HCT116 (cell line): ENCODE measurements around the gene CXorf65. TPM values are rescaled to one million over a fixed set of nuclear protein-coding genes. Genes with fewer than 3 reads are reported as not detected.
A peak's percentile ranks its signal among the peaks of the same experiment; 100 is the strongest.

Experiments used
- ATAC-seq: fragments of 200-7000 bp; cut with Tn5 transposase; 2 replicates; pipeline ENCODE4 v1.9.1; 2020; ENCODE audit warnings: mild to moderate bottlenecking, moderate library complexity
- BruUV-seq: library from RNA; stranded (reverse); fragments of 400-500 nt; replicated peaks from 2 replicates; lab custom pipeline; 2021; lab: Mats Ljungman, UMichigan
- CTCF ChIA-PET: fragments of 300-600 bp; sonication (Branson Sonifier 250); formaldehyde crosslinking; loops from one replicate; lab custom pipeline; 2021; ENCODE audit warnings: antibody characterized with exemption; lab: Charles Lee
- POLR2A ChIA-PET: fragments of 300-600, 350-600 bp; sonication (Branson Sonifier 250); formaldehyde crosslinking; loops from one replicate; lab custom pipeline; 2021; ENCODE audit warnings: antibody characterized with exemption; lab: Charles Lee
- RAD21 ChIA-PET, 2 experiments: fragments of 300-600 bp; sonication (Branson Sonifier 250); formaldehyde crosslinking; loops; one replicate each; lab custom pipeline; 2023; ENCODE audit warnings: low total read pairs in 2 of 2; ENCODE audit not compliant: uncharacterized antibody in 2 of 2, unreplicated experiment in 2 of 2, low non-redundant PET in 1 of 2; lab: Charles Lee
- DNase-seq: peaks from one replicate; pipeline ENCODE4 v3.0.0-alpha.2; 2010; ENCODE audit warnings: low read depth, low spot score
- H2AFZ ChIP-seq: fragments of 200-600 bp; shearing (Covaris generic), sonication (generic); 2 replicates; pipeline ENCODE4 v1.6.1; 2017; ENCODE audit warnings: low read depth, mixed run types, mixed read lengths, antibody characterized with exemption, low read length; ENCODE audit not compliant: poor library complexity, severe bottlenecking
- H3K27ac ChIP-seq: 2 replicates; pipeline ENCODE4 v1.5.1; 2012; ENCODE audit warnings: low read depth, low read length
- H3K27me3 ChIP-seq: fragments of 200-600 bp; sonication (generic); 2 replicates; pipeline ENCODE4 v1.6.1; 2016; ENCODE audit warnings: mixed run types, low read length, mixed read lengths; ENCODE audit not compliant: insufficient read depth
- H3K36me3 ChIP-seq, 2 experiments: fragments of 200-500 bp in 1 of 2; fragments of 200-600 bp in 1 of 2; sonication (Bioruptor generic) in 1 of 2; sonication (generic) in 1 of 2; 2 replicates each; pipeline versions ENCODE4 v1.5.1 to v1.6.1; 2014 to 2016; ENCODE audit warnings: low read length in 2 of 2, inconsistent platforms in 1 of 2, mixed read lengths in 1 of 2, mixed run types in 1 of 2; ENCODE audit not compliant: insufficient read depth in 2 of 2, control insufficient read depth in 1 of 2
- H3K4me1 ChIP-seq, 2 experiments: fragments of 200-600 bp in 1 of 2; sonication (generic) in 1 of 2; 2 replicates each; pipeline versions ENCODE4 v1.5.1 to v1.6.1; 2012 to 2017; ENCODE audit warnings: low read length in 2 of 2, inconsistent platforms in 1 of 2, mild to moderate bottlenecking in 1 of 2, mixed read lengths in 1 of 2, mixed run types in 1 of 2, moderate library complexity in 1 of 2; ENCODE audit not compliant: insufficient read depth in 2 of 2, control insufficient read depth in 1 of 2
- H3K4me2 ChIP-seq: fragments of 200-600 bp; sonication (generic); 2 replicates; pipeline ENCODE4 v1.6.1; 2017; ENCODE audit warnings: mixed run types, low read length, mixed read lengths
- H3K4me3 ChIP-seq, 2 experiments: fragments of 200-600 bp in 1 of 2; sonication (generic) in 1 of 2; replicated peaks in 1 of 2; 2 replicates each; pipeline ENCODE4 v1.5.1; 2011 to 2016; ENCODE audit warnings: low read length in 2 of 2, control low read depth in 1 of 2, low read depth in 1 of 2, mild to moderate bottlenecking in 1 of 2, mixed read lengths in 1 of 2, mixed run types in 1 of 2
- H3K79me2 ChIP-seq: fragments of 200-600 bp; sonication (generic); 2 replicates; pipeline ENCODE4 v1.6.1; 2017; ENCODE audit warnings: mild to moderate bottlenecking, mixed run types, low read length, moderate library complexity, mixed read lengths; ENCODE audit not compliant: insufficient read depth
- H3K9ac ChIP-seq: fragments of 200-600 bp; sonication (generic); 2 replicates; pipeline ENCODE4 v1.6.1; 2016; ENCODE audit warnings: low read length, mixed read lengths
- H3K9me2 ChIP-seq: fragments of 200-600 bp; sonication (generic), shearing (Covaris generic); 2 replicates; pipeline ENCODE4 v1.6.1; 2017; ENCODE audit warnings: mixed run types, mild to moderate bottlenecking, moderate library complexity; ENCODE audit not compliant: insufficient read depth
- H3K9me3 ChIP-seq, 2 experiments: fragments of 200-500 bp in 1 of 2; fragments of 200-600 bp in 1 of 2; sonication (Bioruptor generic) in 1 of 2; sonication (generic) in 1 of 2; 2 replicates each; pipeline ENCODE4 v1.6.1; 2014 to 2017; ENCODE audit warnings: low read length in 2 of 2, mixed read lengths in 2 of 2, inconsistent platforms in 1 of 2, low read depth in 1 of 2, mild to moderate bottlenecking in 1 of 2, mixed run types in 1 of 2, moderate library complexity in 1 of 2; ENCODE audit not compliant: control insufficient read depth in 1 of 2, insufficient read depth in 1 of 2
- H4K20me1 ChIP-seq: fragments of 200-600 bp; sonication (generic), shearing (Covaris generic); 2 replicates; pipeline ENCODE4 v1.6.1; 2017; ENCODE audit warnings: mixed run types, mild to moderate bottlenecking, moderate library complexity; ENCODE audit not compliant: insufficient read depth
- EZH2 ChIP-seq: fragments of 200-600 bp; sonication (generic); IDR thresholded peaks from 2 replicates; pipeline ENCODE4 v1.6.1; 2017; ENCODE audit warnings: antibody characterized with exemption, mixed run types
- JUND ChIP-seq: IDR thresholded peaks from 2 replicates; pipeline ENCODE4 v1.6.1; 2012
- MAX ChIP-seq: IDR thresholded peaks from 2 replicates; pipeline ENCODE4 v1.6.1; 2012
- POLR2A ChIP-seq: IDR thresholded peaks from 2 replicates; pipeline ENCODE4 v1.7.0; 2011; ENCODE audit warnings: borderline replicate concordance; ENCODE audit not compliant: insufficient read depth, insufficient read length; ENCODE audit errors: extremely low read depth
- POLR2AphosphoS5 ChIP-seq: IDR thresholded peaks from 2 replicates; pipeline ENCODE4 v1.6.1; 2011; ENCODE audit warnings: mild to moderate bottlenecking, low read depth, low read length, moderate library complexity
- RAD21 ChIP-seq: IDR thresholded peaks from 2 replicates; pipeline ENCODE4 v1.6.1; 2012; ENCODE audit warnings: low read depth, mild to moderate bottlenecking
- REST ChIP-seq: IDR thresholded peaks from 2 replicates; pipeline ENCODE4 v1.6.1; 2012; ENCODE audit warnings: low read depth
- YY1 ChIP-seq: IDR thresholded peaks from 2 replicates; pipeline ENCODE4 v1.6.1; 2011; ENCODE audit warnings: low read length, low read depth, moderate library complexity, mild to moderate bottlenecking; ENCODE audit not compliant: insufficient replicate concordance; ENCODE audit errors: extremely low read depth
- ZFX ChIP-seq: fragments of 450-650 bp; IDR thresholded peaks from 2 replicates; pipeline ENCODE4 v1.6.1; 2017
- ZNF274 ChIP-seq: fragments of 200-500 bp; sonication (Bioruptor generic); IDR thresholded peaks from 2 replicates; pipeline ENCODE4 v1.6.1; 2014; ENCODE audit warnings: mild to moderate bottlenecking, low read depth, low read length, inconsistent platforms
- intact Hi-C: fragments of 100-400 bp; cut with micrococcal nuclease; formaldehyde crosslinking; loops from 2 replicates; pipeline ENCODE4 v1.10.0; 2022
- total RNA-seq: library from RNA; stranded (reverse); gene quantifications from one replicate; pipeline ENCODE4 v1.2.1, GENCODE V29; 2021; ENCODE audit not compliant: unreplicated experiment

CXorf65 gene
- total RNA-seq, 1 experiment from 2014 or later = not detected

- TF ChIP-seq RAD21 = no peak
- Histone ChIP-seq H3K4me1 (peaks cover 0 to 14% of the 10 kb centered on the region in 2 experiments; a peak in 2 of 4 replicates), H3K9ac (peak overlapping the region; percentile 62), H3K36me3 (no peaks in the 10 kb centered on the region), H3K4me2 (peak overlapping the region; percentile 88), H3K79me2 (no peaks in the 10 kb centered on the region), H4K20me1 (no peaks in the 10 kb centered on the region), H3K27me3 (no peaks in the 10 kb centered on the region), H3K4me3 (peak overlapping the region; percentile 54 to 64), H2AFZ (no peak overlapping the region), H3K9me2 (no peaks in the 10 kb centered on the region), H3K9me3 (no peaks in the 10 kb centered on the region), H3K27ac (no peak overlapping the region)
- TSS peak; percentile 85 for BruUV-seq
- intact Hi-C loops = loop anchor here (5.0 kb wide), 1 partner anchor 81 kb away; no protein-coding TSS in a partner anchor
- ATAC-seq = peak; percentile 63
- CTCF ChIA-PET = no interaction called here
- POLR2A ChIA-PET = no interaction called here
- DNase-seq = peak; percentile 21
- RAD21 ChIA-PET = no interaction called here
Measured at GRCh38 chrX:71095981-71096759, 10.4 kb downstream of the CXorf65 start.

GRCh38 chrX:71095555-71095980 is 11.0 kb downstream of the CXorf65 start, which contains the start of gene FOXO4:
TSS of gene FOXO4 (plus strand) at chrX:71095851. CDS start at chrX:71096529, 678 bp downstream.
- Histone ChIP-seq H3K4me2 (peak within 1 kb of the TSS; percentile 88), H3K36me3 (no peaks in the 10 kb centered on the region), H3K9me3 (no peaks in the 10 kb centered on the region), H3K27ac (no peak within 1 kb of the TSS), H2AFZ (no peak within 1 kb of the TSS), H3K4me3 (peak within 1 kb of the TSS; percentile 54 to 64), H3K9ac (peak within 1 kb of the TSS; percentile 62), H4K20me1 (no peaks in the 10 kb centered on the region), H3K9me2 (no peaks in the 10 kb centered on the region), H3K4me1 (peaks cover 0 to 14% of the 10 kb centered on the region in 2 experiments; a peak in 2 of 4 replicates), H3K79me2 (no peaks in the 10 kb centered on the region), H3K27me3 (no peaks in the 10 kb centered on the region)
- TF ChIP-seq MAX (peak; percentile 65; the same call in 1 of the 2 replicates), POLR2AphosphoS5 (peak; percentile 60; the same call in 1 of the 2 replicates), ZNF274 (no peak), YY1 (peak; percentile 39), EZH2 (no peak), JUND (no peak), POLR2A (no peak), REST (no peak), ZFX (no peak)
- intact Hi-C loops = loop anchor here (5.0 kb wide), 1 partner anchor 82 kb away; no protein-coding TSS in a partner anchor
- ATAC-seq (peak; percentile 95), DNase-seq (peak; percentile 61)
- BruUV-seq = no TSS peak
- POLR2A ChIA-PET = no interaction called here
- RAD21 ChIA-PET = no interaction called here
- CTCF ChIA-PET = no interaction called here
